ENCODE measurements around the gene C3orf52.

Gene C3orf52

GRCh38 chr3:112090887-112091586, 4.8 kb downstream of the C3orf52 start:
- Histone ChIP-seq H3K27ac (ENCODE audit: low read length, poor library complexity, severe bottlenecking) (peak overlapping the region; percentile 36), H4K91ac (ENCODE audit: low read length) (no peak overlapping the region), H2BK5ac (ENCODE audit: low read depth, low read length, poor library complexity, severe bottlenecking) (no peak overlapping the region), H2AK5ac (ENCODE audit: low read length, severe bottlenecking) (peak overlapping the region; percentile 73), H3K27me3 (ENCODE audit: control insufficient read depth in 1 of 2, insufficient read depth in 1 of 2, low read length in 2 of 2) (peaks cover 0 to 2% of the 10 kb centered on the region in 2 experiments), H3K79me1 (replicated peaks; ENCODE audit: low read length, poor library complexity, severe bottlenecking) (peaks cover 14% of the 10 kb centered on the region), H3K36me3 (ENCODE audit: control insufficient read depth in 1 of 2, insufficient read depth in 2 of 2, low read depth in 1 of 2, low read length in 2 of 2) (peaks cover 0 to 10% of the 10 kb centered on the region in 2 experiments), H3K4me1 (ENCODE audit: control insufficient read depth, insufficient read depth, low read depth, low read length) (peaks cover 19% of the 10 kb centered on the region), H3K4me2 (ENCODE audit: low read length, poor library complexity, severe bottlenecking) (no peak overlapping the region), H2BK12ac (ENCODE audit: low read length in 2 of 2) (no peak overlapping the region), H4K8ac (ENCODE audit: low read length) (no peak overlapping the region), H2BK15ac (ENCODE audit: low read depth, poor library complexity, severe bottlenecking) (no peak overlapping the region), H3K18ac (ENCODE audit: low read depth in 1 of 2, low read length in 2 of 2) (peak overlapping the region in 1 of 2 experiments; percentile 34), H3K23ac (ENCODE audit: low read length in 2 of 2) (no peak overlapping the region), H3K9me3 (ENCODE audit: control insufficient read depth, low read length) (peaks cover 2% of the 10 kb centered on the region), H3K14ac (ENCODE audit: low read length in 2 of 2) (peak overlapping the region in 1 of 2 experiments; percentile 18), H3K9ac (ENCODE audit: low read length) (no peak overlapping the region), H3K4me3 (ENCODE audit: insufficient read depth in 1 of 2, low read depth in 1 of 2, low read length in 2 of 2) (no peak overlapping the region), H2AFZ (ENCODE audit: low read depth, low read length) (no peak overlapping the region), H3K4ac (ENCODE audit: low read depth in 1 of 2, low read length in 2 of 2) (no peak overlapping the region), H2BK120ac (ENCODE audit: low read depth, low read length) (no peak overlapping the region)
- 39% methylated on average over 5 of the region's 6 CpGs for whole genome bisulfite sequencing
- no peak for DNase-seq

- H3K23ac ChIP-seq (ENCODE audit: low read length in 2 of 2): no peak overlapping the region
- H3K9ac ChIP-seq (ENCODE audit: low read length): peak overlapping the region; percentile 25
- peak overlapping the region in 1 of 2 experiments; percentile 20 for H3K4me3 ChIP-seq (ENCODE audit: insufficient read depth in 1 of 2, low read depth in 1 of 2, low read length in 2 of 2)
- H2BK5ac ChIP-seq (ENCODE audit: low read depth, low read length, poor library complexity, severe bottlenecking): no peak overlapping the region
- peak overlapping the region; percentile 75 for H3K27ac ChIP-seq (ENCODE audit: low read length, poor library complexity, severe bottlenecking)
- H2BK12ac ChIP-seq (ENCODE audit: low read length in 2 of 2): no peak overlapping the region
- H3K14ac ChIP-seq (ENCODE audit: low read length in 2 of 2): no peak overlapping the region
- WGBS: 43% methylated on average over 6 of the region's 6 CpGs
- no peak overlapping the region for H2BK120ac ChIP-seq (ENCODE audit: low read depth, low read length)
- no peak overlapping the region for H2BK15ac ChIP-seq (ENCODE audit: low read depth, poor library complexity, severe bottlenecking)
- peak overlapping the region in 1 of 2 experiments; percentile 41 for H3K4ac ChIP-seq (ENCODE audit: low read depth in 1 of 2, low read length in 2 of 2)
- no peak overlapping the region for H2AK5ac ChIP-seq (ENCODE audit: low read length, severe bottlenecking)
- H3K9me3 ChIP-seq (ENCODE audit: control insufficient read depth, low read length): peaks cover 4% of the 10 kb centered on the region
- H3K4me1 ChIP-seq (ENCODE audit: control insufficient read depth, insufficient read depth, low read depth, low read length): peaks cover 18% of the 10 kb centered on the region
- peaks cover 0 to 6% of the 10 kb centered on the region in 2 experiments for H3K27me3 ChIP-seq (ENCODE audit: control insufficient read depth in 1 of 2, insufficient read depth in 1 of 2, low read length in 2 of 2)
- H4K8ac ChIP-seq (ENCODE audit: low read length): peak overlapping the region; percentile 19
- H4K91ac ChIP-seq (ENCODE audit: low read length): no peak overlapping the region
- peaks cover 16% of the 10 kb centered on the region for H3K79me1 ChIP-seq (replicated peaks; ENCODE audit: low read length, poor library complexity, severe bottlenecking)
- peak; percentile 42 for DNase-seq
- peaks cover 0 to 12% of the 10 kb centered on the region in 2 experiments for H3K36me3 ChIP-seq (ENCODE audit: control insufficient read depth in 1 of 2, insufficient read depth in 2 of 2, low read depth in 1 of 2, low read length in 2 of 2)
- peak overlapping the region; percentile 53 for H2AFZ ChIP-seq (ENCODE audit: low read depth, low read length)
- H3K18ac ChIP-seq (ENCODE audit: low read depth in 1 of 2, low read length in 2 of 2): peak overlapping the region in 1 of 2 experiments; percentile 24
- peak overlapping the region; percentile 39 for H3K4me2 ChIP-seq (ENCODE audit: low read length, poor library complexity, severe bottlenecking)
Measured at GRCh38 chr3:112092496-112093179, 6.4 kb downstream of the C3orf52 start.

- no peak overlapping the region for H2BK12ac ChIP-seq (ENCODE audit: low read length in 2 of 2)
- peaks cover 0 to 12% of the 10 kb centered on the region in 2 experiments for H3K36me3 ChIP-seq (ENCODE audit: control insufficient read depth in 1 of 2, insufficient read depth in 2 of 2, low read depth in 1 of 2, low read length in 2 of 2)
- no peak overlapping the region for H2AK5ac ChIP-seq (ENCODE audit: low read length, severe bottlenecking)
- H3K4ac ChIP-seq (ENCODE audit: low read depth in 1 of 2, low read length in 2 of 2): no peak overlapping the region
- no peak overlapping the region for H4K91ac ChIP-seq (ENCODE audit: low read length)
- no peak overlapping the region for H2AFZ ChIP-seq (ENCODE audit: low read depth, low read length)
- peaks cover 0 to 11% of the 10 kb centered on the region in 2 experiments for H3K27me3 ChIP-seq (ENCODE audit: control insufficient read depth in 1 of 2, insufficient read depth in 1 of 2, low read length in 2 of 2)
- H2BK15ac ChIP-seq (ENCODE audit: low read depth, poor library complexity, severe bottlenecking): no peak overlapping the region
- peak overlapping the region; percentile 75 for H3K27ac ChIP-seq (ENCODE audit: low read length, poor library complexity, severe bottlenecking)
- peaks cover 16% of the 10 kb centered on the region for H3K4me1 ChIP-seq (ENCODE audit: control insufficient read depth, insufficient read depth, low read depth, low read length)
- DNase-seq: no peak
- no peak overlapping the region for H3K14ac ChIP-seq (ENCODE audit: low read length in 2 of 2)
- H4K8ac ChIP-seq (ENCODE audit: low read length): no peak overlapping the region
- H3K9ac ChIP-seq (ENCODE audit: low read length): peak overlapping the region; percentile 25
- no peak overlapping the region for H3K4me2 ChIP-seq (ENCODE audit: low read length, poor library complexity, severe bottlenecking)
- peaks cover 4% of the 10 kb centered on the region for H3K9me3 ChIP-seq (ENCODE audit: control insufficient read depth, low read length)
- no peak overlapping the region for H2BK120ac ChIP-seq (ENCODE audit: low read depth, low read length)
- peaks cover 17% of the 10 kb centered on the region for H3K79me1 ChIP-seq (replicated peaks; ENCODE audit: low read length, poor library complexity, severe bottlenecking)
- H3K23ac ChIP-seq (ENCODE audit: low read length in 2 of 2): no peak overlapping the region
- no peak overlapping the region for H3K18ac ChIP-seq (ENCODE audit: low read depth in 1 of 2, low read length in 2 of 2)
- peak overlapping the region in 1 of 2 experiments; percentile 20 for H3K4me3 ChIP-seq (ENCODE audit: insufficient read depth in 1 of 2, low read depth in 1 of 2, low read length in 2 of 2)
- no peak overlapping the region for H2BK5ac ChIP-seq (ENCODE audit: low read depth, low read length, poor library complexity, severe bottlenecking)
Measured at GRCh38 chr3:112093180-112093522, 7.0 kb downstream of the C3orf52 start.

- H2BK120ac ChIP-seq (ENCODE audit: low read depth, low read length): no peak overlapping the region
Measured at GRCh38 chr3:112095731-112096130, 9.5 kb downstream of the C3orf52 start.

More at GRCh38 chr3:112095731-112096130, 9.5 kb downstream of the C3orf52 start:
- WGBS: 78% methylated on average over 1 of the region's 2 CpGs
- no peak overlapping the region for H2BK5ac ChIP-seq (ENCODE audit: low read depth, low read length, poor library complexity, severe bottlenecking)
- H3K4me3 ChIP-seq (ENCODE audit: insufficient read depth in 1 of 2, low read depth in 1 of 2, low read length in 2 of 2): no peak overlapping the region
- H3K9me3 ChIP-seq (ENCODE audit: control insufficient read depth, low read length): peaks cover 4% of the 10 kb centered on the region
- no peak overlapping the region for H3K23ac ChIP-seq (ENCODE audit: low read length in 2 of 2)
- no peak overlapping the region for H3K14ac ChIP-seq (ENCODE audit: low read length in 2 of 2)
- peak overlapping the region in 1 of 2 experiments; percentile 68 for H3K18ac ChIP-seq (ENCODE audit: low read depth in 1 of 2, low read length in 2 of 2)
- H2BK12ac ChIP-seq (ENCODE audit: low read length in 2 of 2): no peak overlapping the region
- peaks cover 0 to 12% of the 10 kb centered on the region in 2 experiments for H3K36me3 ChIP-seq (ENCODE audit: control insufficient read depth in 1 of 2, insufficient read depth in 2 of 2, low read depth in 1 of 2, low read length in 2 of 2)
- peaks cover 23% of the 10 kb centered on the region for H3K79me1 ChIP-seq (replicated peaks; ENCODE audit: low read length, poor library complexity, severe bottlenecking)
- DNase-seq: no peak
- peaks cover 12% of the 10 kb centered on the region for H3K4me1 ChIP-seq (ENCODE audit: control insufficient read depth, insufficient read depth, low read depth, low read length)
- no peak overlapping the region for H3K27ac ChIP-seq (ENCODE audit: low read length, poor library complexity, severe bottlenecking)
- H3K4me2 ChIP-seq (ENCODE audit: low read length, poor library complexity, severe bottlenecking): no peak overlapping the region
- no peak overlapping the region for H3K9ac ChIP-seq (ENCODE audit: low read length)
- H2AK5ac ChIP-seq (ENCODE audit: low read length, severe bottlenecking): peak overlapping the region; percentile 67
- H2BK15ac ChIP-seq (ENCODE audit: low read depth, poor library complexity, severe bottlenecking): no peak overlapping the region
- no peak overlapping the region for H4K91ac ChIP-seq (ENCODE audit: low read length)
- H3K27me3 ChIP-seq (ENCODE audit: control insufficient read depth in 1 of 2, insufficient read depth in 1 of 2, low read length in 2 of 2): peaks cover 0 to 33% of the 10 kb centered on the region in 2 experiments
- H2AFZ ChIP-seq (ENCODE audit: low read depth, low read length): no peak overlapping the region
- H3K4ac ChIP-seq (ENCODE audit: low read depth in 1 of 2, low read length in 2 of 2): no peak overlapping the region
- no peak overlapping the region for H4K8ac ChIP-seq (ENCODE audit: low read length)
